ENCODE results near the gene TPST2.

Gene TPST2

DNA sequence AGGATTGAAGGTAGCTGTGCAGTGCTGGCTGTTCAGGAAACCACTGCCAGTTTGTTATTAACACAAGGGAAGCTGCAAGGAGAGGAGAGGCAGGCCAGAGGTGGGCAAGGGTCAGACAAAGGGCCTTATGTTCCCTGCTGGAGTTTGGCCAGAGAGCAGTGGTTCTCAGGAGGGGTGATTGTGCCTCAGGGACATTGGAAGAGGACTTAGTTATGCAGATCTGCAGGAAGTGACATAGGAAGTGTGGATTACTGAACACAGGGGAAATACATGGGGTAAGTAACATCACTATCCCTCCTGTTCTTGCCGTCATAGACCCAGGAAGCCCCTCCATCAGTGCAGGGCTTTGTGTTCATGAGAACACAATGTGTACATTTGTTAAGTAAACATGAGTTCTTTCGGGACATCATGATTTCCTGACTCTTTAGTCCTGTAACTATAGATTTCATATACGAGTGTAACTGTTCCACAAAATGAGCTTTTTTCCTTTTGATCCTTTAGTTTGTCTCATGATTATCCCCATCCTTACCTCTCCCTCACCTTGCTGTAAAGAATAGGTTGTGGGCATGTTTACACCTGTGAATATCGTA, 100.4 kb downstream of the TPST2 start:
- Histone ChIP-seq H3K36me3 (ENCODE audit: insufficient read depth, low read length) (peaks cover 77% of the 10 kb centered on the region), H3K27me3 (ENCODE audit: insufficient read depth, low read length, poor library complexity) (no peaks in the 10 kb centered on the region), H3K4me3 (ENCODE audit: low read depth in 1 of 2, low read length in 2 of 2) (no peak overlapping the region), H4K20me1 (ENCODE audit: insufficient read depth, low read length) (no peaks in the 10 kb centered on the region; the same call in 1 of the 2 replicates), H3K9ac (ENCODE audit: low read depth, low read length) (no peak overlapping the region), H3K79me2 (ENCODE audit: insufficient read depth, low read length) (peaks cover 32% of the 10 kb centered on the region), H2AFZ (ENCODE audit: low read depth, low read length) (no peak overlapping the region), H3K27ac (ENCODE audit: low read length) (peak overlapping the region; percentile 70), H3K9me3 (ENCODE audit: insufficient read depth, low read length, severe bottlenecking) (no peaks in the 10 kb centered on the region), H3K4me2 (ENCODE audit: insufficient read depth, low read length) (no peak overlapping the region), H3K4me1 (ENCODE audit: insufficient read depth, low read length) (peaks cover 57% of the 10 kb centered on the region)
- ATAC-seq (ENCODE audit: insufficient read depth, low read depth) (no peak), DNase-seq (no peak)
- no peak for TF ChIP-seq EZH2 (IDR thresholded peaks at IDR 0.05; ENCODE audit: borderline replicate concordance, low read depth, low read length, severe bottlenecking)
- TF ChIP-seq, protein P1, sequence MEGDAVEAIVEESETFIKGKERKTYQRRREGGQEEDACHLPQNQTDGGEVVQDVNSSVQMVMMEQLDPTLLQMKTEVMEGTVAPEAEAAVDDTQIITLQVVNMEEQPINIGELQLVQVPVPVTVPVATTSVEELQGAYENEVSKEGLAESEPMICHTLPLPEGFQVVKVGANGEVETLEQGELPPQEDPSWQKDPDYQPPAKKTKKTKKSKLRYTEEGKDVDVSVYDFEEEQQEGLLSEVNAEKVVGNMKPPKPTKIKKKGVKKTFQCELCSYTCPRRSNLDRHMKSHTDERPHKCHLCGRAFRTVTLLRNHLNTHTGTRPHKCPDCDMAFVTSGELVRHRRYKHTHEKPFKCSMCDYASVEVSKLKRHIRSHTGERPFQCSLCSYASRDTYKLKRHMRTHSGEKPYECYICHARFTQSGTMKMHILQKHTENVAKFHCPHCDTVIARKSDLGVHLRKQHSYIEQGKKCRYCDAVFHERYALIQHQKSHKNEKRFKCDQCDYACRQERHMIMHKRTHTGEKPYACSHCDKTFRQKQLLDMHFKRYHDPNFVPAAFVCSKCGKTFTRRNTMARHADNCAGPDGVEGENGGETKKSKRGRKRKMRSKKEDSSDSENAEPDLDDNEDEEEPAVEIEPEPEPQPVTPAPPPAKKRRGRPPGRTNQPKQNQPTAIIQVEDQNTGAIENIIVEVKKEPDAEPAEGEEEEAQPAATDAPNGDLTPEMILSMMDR (IDR thresholded peaks at IDR 0.05; ENCODE audit: borderline replicate concordance, extremely low read depth, low read length, poor library complexity, severe bottlenecking) = no peak

DNA sequence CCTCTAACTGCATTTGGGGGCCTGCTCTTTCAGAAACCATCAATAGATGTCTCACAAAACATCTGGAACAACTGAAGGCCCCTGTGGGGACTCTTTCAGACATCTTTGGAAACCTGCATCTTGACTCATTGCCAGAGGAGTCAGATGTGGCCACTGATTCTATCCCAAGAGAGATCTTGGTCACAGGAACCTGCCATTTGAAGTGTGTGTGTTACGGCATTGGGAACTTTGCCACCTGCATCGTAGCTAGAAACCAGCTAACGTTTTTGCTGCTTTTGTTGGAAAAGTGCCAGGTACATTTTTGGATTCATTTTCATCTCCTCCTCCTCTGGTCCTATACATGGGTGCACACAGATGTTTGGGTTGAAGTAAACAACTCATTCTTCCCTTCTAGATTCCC, 101.9 kb downstream of the TPST2 start:
- Histone ChIP-seq H3K9ac (ENCODE audit: low read depth, low read length) (peak overlapping the region; percentile 21; the same call in 1 of the 2 replicates), H3K36me3 (ENCODE audit: insufficient read depth, low read length) (peaks cover 61% of the 10 kb centered on the region), H3K27me3 (ENCODE audit: insufficient read depth, low read length, poor library complexity) (no peaks in the 10 kb centered on the region), H3K9me3 (ENCODE audit: insufficient read depth, low read length, severe bottlenecking) (no peaks in the 10 kb centered on the region), H3K4me1 (ENCODE audit: insufficient read depth, low read length) (peaks cover 58% of the 10 kb centered on the region), H3K4me3 (ENCODE audit: low read depth in 1 of 2, low read length in 2 of 2) (no peak overlapping the region), H3K27ac (ENCODE audit: low read length) (peak overlapping the region; percentile 73), H3K79me2 (ENCODE audit: insufficient read depth, low read length) (peaks cover 45% of the 10 kb centered on the region), H3K4me2 (ENCODE audit: insufficient read depth, low read length) (peak overlapping the region; percentile 12; the same call in 1 of the 2 replicates), H4K20me1 (ENCODE audit: insufficient read depth, low read length) (no peaks in the 10 kb centered on the region; the same call in 1 of the 2 replicates), H2AFZ (ENCODE audit: low read depth, low read length) (no peak overlapping the region)
- TF ChIP-seq EZH2 (IDR thresholded peaks at IDR 0.05; ENCODE audit: borderline replicate concordance, low read depth, low read length, severe bottlenecking) = no peak
- TF ChIP-seq, protein P1 (IDR thresholded peaks at IDR 0.05; ENCODE audit: borderline replicate concordance, extremely low read depth, low read length, poor library complexity, severe bottlenecking) = no peak
- DNase-seq = peak; percentile 66
- peak; percentile 27 for ATAC-seq (ENCODE audit: insufficient read depth, low read depth)

DNA sequence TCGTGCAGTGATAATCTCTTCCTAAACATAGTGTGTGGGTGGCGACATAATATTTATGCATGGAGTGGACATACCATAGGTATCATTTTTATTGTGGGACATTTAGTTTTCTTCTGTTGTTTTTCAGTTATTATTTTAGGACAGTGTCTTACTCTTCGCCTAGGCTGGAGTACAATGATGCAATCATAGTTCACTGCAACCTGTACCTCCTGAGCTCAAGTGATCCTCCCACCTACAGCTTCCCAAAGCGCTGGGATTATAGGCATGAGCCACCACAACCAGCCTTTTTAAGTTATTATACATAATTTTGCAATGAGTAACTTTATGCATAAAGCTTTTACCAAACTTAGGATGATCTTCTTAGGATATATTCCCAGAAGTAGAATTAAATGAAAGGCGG, 103.5 kb downstream of the TPST2 start:
- TF ChIP-seq, protein P1 (IDR thresholded peaks at IDR 0.05; ENCODE audit: borderline replicate concordance, extremely low read depth, low read length, poor library complexity, severe bottlenecking) = no peak
- no peak for TF ChIP-seq EZH2 (IDR thresholded peaks at IDR 0.05; ENCODE audit: borderline replicate concordance, low read depth, low read length, severe bottlenecking)
- H3K4me2 ChIP-seq (ENCODE audit: insufficient read depth, low read length) = peak overlapping the region; percentile 90; the same call in 1 of the 2 replicates
- H4K20me1 ChIP-seq (ENCODE audit: insufficient read depth, low read length) = no peaks in the 10 kb centered on the region
- H3K27me3 ChIP-seq (ENCODE audit: insufficient read depth, low read length, poor library complexity) = no peaks in the 10 kb centered on the region
- ATAC-seq (ENCODE audit: insufficient read depth, low read depth) = no peak
- peaks cover 52% of the 10 kb centered on the region for H3K36me3 ChIP-seq (ENCODE audit: insufficient read depth, low read length)
- no peak overlapping the region for H2AFZ ChIP-seq (ENCODE audit: low read depth, low read length)
- no peaks in the 10 kb centered on the region for H3K9me3 ChIP-seq (ENCODE audit: insufficient read depth, low read length, severe bottlenecking)
- H3K4me1 ChIP-seq (ENCODE audit: insufficient read depth, low read length) = peaks cover 74% of the 10 kb centered on the region
- H3K9ac ChIP-seq (ENCODE audit: low read depth, low read length) = no peak overlapping the region
- DNase-seq = no peak
- H3K27ac ChIP-seq (ENCODE audit: low read length) = no peak overlapping the region; the same call in 1 of the 2 replicates
- peaks cover 52% of the 10 kb centered on the region for H3K79me2 ChIP-seq (ENCODE audit: insufficient read depth, low read length)
- no peak overlapping the region for H3K4me3 ChIP-seq (ENCODE audit: low read depth in 1 of 2, low read length in 2 of 2)
